CD4-positive, alpha-beta memory T cell (primary cell): ENCODE results near the gene ZNF791. TPM values are rescaled to one million over a fixed set of nuclear protein-coding genes. Genes with fewer than 3 reads are reported as not detected.
A peak's percentile ranks its signal among the peaks of the same experiment; 100 is the strongest.
"Not testable (repeated sequence)": the region's sequence is repeated elsewhere in the genome, so short reads cannot be mapped to it uniquely, and the experiment has no call there.

Source experiments
- CTCF ChIA-PET: fragments of 350-600 bp; sonication (Branson Sonifier 250); formaldehyde crosslinking; loops from one replicate; lab custom pipeline; 2021; ENCODE audit warnings: inconsistent platforms; ENCODE audit not compliant: partially characterized antibody; lab: Charles Lee
- POLR2A ChIA-PET: fragments of 350-600 bp; sonication (Branson Sonifier 250); formaldehyde crosslinking; loops from one replicate; lab custom pipeline; 2021; ENCODE audit not compliant: partially characterized antibody; lab: Charles Lee
- DNase-seq, 5 donors: peaks; one replicate each; pipeline versions ENCODE4 v3.0.0 to v3.0.0-alpha.2; 2020 to 2022; ENCODE audit warnings: mixed read lengths in 1 of 5
- H3K27ac ChIP-seq: one replicate; pipeline ENCODE4 v1.7.0; 2013; ENCODE audit warnings: low read depth, low read length
- H3K27me3 ChIP-seq: 2 replicates; pipeline ENCODE4 v1.7.0; 2013; ENCODE audit warnings: mild to moderate bottlenecking, low read length, moderate library complexity; ENCODE audit not compliant: insufficient read depth
- H3K36me3 ChIP-seq: 2 replicates; pipeline ENCODE4 v1.7.0; 2013; ENCODE audit warnings: mild to moderate bottlenecking, low read length, moderate library complexity; ENCODE audit not compliant: insufficient read depth
- H3K4me1 ChIP-seq: 2 replicates; pipeline ENCODE4 v1.7.0; 2013; ENCODE audit warnings: mild to moderate bottlenecking, low read length, moderate library complexity; ENCODE audit not compliant: insufficient read depth
- H3K4me3 ChIP-seq, 2 donors: one replicate each; pipeline ENCODE4 v1.7.0; 2013; ENCODE audit warnings: low read length in 2 of 2, mild to moderate bottlenecking in 1 of 2
- H3K9me3 ChIP-seq, 2 donors: one replicate each; pipeline ENCODE4 v1.7.0; 2013; ENCODE audit warnings: low read length in 2 of 2, control low read depth in 1 of 2; ENCODE audit not compliant: control insufficient read depth in 1 of 2
- H3K27ac Mint-ChIP-seq, 7 donors: one replicate each; pipeline ENCODE4 v1.8.0; 2020 to 2021; ENCODE audit warnings: mixed read lengths in 7 of 7, mild to moderate bottlenecking in 6 of 7, inconsistent platforms in 3 of 7, moderate library complexity in 3 of 7
- H3K27me3 Mint-ChIP-seq, 2 donors: one replicate each; pipeline ENCODE4 v1.8.0; 2020 to 2021; ENCODE audit warnings: mixed read lengths in 2 of 2
- H3K36me3 Mint-ChIP-seq, 2 donors: one replicate each; pipeline ENCODE4 v1.8.0; 2020 to 2021; ENCODE audit warnings: mixed read lengths in 2 of 2, inconsistent platforms in 1 of 2, mild to moderate bottlenecking in 1 of 2
- H3K4me1 Mint-ChIP-seq, 4 donors: one replicate each; pipeline ENCODE4 v1.8.0; 2020 to 2021; ENCODE audit warnings: mixed read lengths in 4 of 4, mild to moderate bottlenecking in 1 of 4
- H3K4me3 Mint-ChIP-seq, 8 donors: one replicate each; pipeline ENCODE4 v1.8.0; 2020 to 2021; ENCODE audit warnings: mixed read lengths in 8 of 8, mild to moderate bottlenecking in 7 of 8, moderate library complexity in 6 of 8, inconsistent platforms in 3 of 8
- H3K9me3 Mint-ChIP-seq, 8 donors: one replicate each; pipeline ENCODE4 v1.8.0; 2020 to 2021; ENCODE audit warnings: mixed read lengths in 8 of 8, mild to moderate bottlenecking in 5 of 8, inconsistent platforms in 3 of 8, moderate library complexity in 1 of 8
- intact Hi-C: fragments of 100-400 bp; cut with micrococcal nuclease; formaldehyde crosslinking; loops from one replicate; pipeline ENCODE4 v1.15.1; 2023
- polyA plus RNA-seq, 2 donors: library from polyadenylated mRNA; unstranded; fragments of 300-500 nt; fragmentation: Illumina TruSeq; gene quantifications; one replicate each; pipeline ENCODE4 v1.2.3, GENCODE V29; 2021
- total RNA-seq, 2 experiments: library from RNA; stranded (reverse); gene quantifications; one replicate each; pipeline ENCODE4 v1.2.3, GENCODE V29; 2021

Gene ZNF791
- total and polyA plus RNA-seq, 4 experiments from 2014 or later = 11.5 to 46.3 (median 31.6) TPM

DNA sequence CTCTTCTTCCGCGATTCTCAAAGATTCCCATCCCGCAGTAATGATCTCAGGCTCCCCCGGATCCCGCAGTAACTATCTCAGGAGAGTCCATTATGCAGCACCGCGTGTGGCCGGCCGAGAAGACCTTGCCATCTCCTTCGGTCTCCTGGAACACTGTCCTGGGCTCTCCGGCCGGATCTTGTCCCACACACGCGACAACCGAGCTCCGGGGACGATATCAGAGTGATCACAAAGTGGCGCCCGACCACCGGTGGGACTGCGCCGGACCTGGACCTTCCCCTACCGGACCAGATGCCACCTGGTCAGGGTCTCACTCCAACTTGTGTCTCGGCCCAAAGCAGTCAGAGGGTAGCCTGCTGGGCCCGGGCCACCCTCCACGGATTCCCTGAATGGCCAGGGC, 31.8 kb downstream of the ZNF791 start:
- H3K4me1 Mint-ChIP-seq = peaks cover 6 to 9% (median 8%) of the 10 kb centered on the region in 4 donors

GRCh38 chr19:12643716-12644115, 33.0 kb downstream of the ZNF791 start:
- H3K4me3 ChIP-seq, H3K27ac ChIP-seq, DNase-seq, H3K36me3 ChIP-seq, H3K27me3 Mint-ChIP-seq, CTCF ChIA-PET, H3K4me1 Mint-ChIP-seq, H3K9me3 Mint-ChIP-seq, H3K4me3 Mint-ChIP-seq, intact Hi-C loops, H3K36me3 Mint-ChIP-seq, H3K9me3 ChIP-seq, H3K27me3 ChIP-seq, POLR2A ChIA-PET: not testable (repeated sequence)
- peak overlapping the region in 1 of 7 donors; percentile 17 for H3K27ac Mint-ChIP-seq
- peaks cover 12% of the 10 kb centered on the region for H3K4me1 ChIP-seq

More for the DNA sequence above, 31.8 kb downstream of the ZNF791 start:
- Histone ChIP-seq H3K4me3 (no peak overlapping the region), H3K36me3 (no peaks in the 10 kb centered on the region), H3K4me1 (peaks cover 12% of the 10 kb centered on the region), H3K27ac (no peak overlapping the region), H3K27me3 (no peaks in the 10 kb centered on the region), H3K9me3 (no peaks in the 10 kb centered on the region)
- no peak for DNase-seq
- peak overlapping the region in 1 of 8 donors; percentile 48 for H3K4me3 Mint-ChIP-seq
- ChIA-PET CTCF (interaction anchor here (0.8 kb wide), 1 partner anchor 29 kb away, joined by 3 read pairs; no protein-coding TSS in a partner anchor), POLR2A (no interaction called here)
- no peak overlapping the region for H3K27ac Mint-ChIP-seq
- H3K36me3 Mint-ChIP-seq = peaks cover 0 to 4% of the 10 kb centered on the region in 2 donors
- H3K9me3 Mint-ChIP-seq = no peaks in the 10 kb centered on the region
- intact Hi-C loops = no loop called here
- no peaks in the 10 kb centered on the region for H3K27me3 Mint-ChIP-seq

DNA sequence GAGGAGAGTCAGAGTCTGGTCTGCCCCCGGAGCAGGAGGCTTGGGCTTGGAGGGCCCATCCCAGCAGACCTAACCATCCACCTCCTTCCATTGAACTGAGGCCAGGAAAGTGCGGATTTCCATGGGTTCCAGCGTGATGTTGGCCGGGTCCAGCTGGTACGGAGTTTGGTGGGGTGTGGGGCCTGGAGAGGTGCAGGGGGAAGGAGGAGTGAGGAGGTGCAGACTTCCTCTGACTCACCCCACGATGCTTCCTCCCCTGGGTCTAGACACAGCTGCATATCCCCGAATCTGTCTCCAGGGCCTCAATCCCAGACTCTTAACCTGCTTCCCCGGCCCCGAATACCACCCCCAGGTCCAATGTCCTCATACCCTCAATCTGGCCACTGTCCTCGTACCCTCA, 35.8 kb downstream of the ZNF791 start:
- no peaks in the 10 kb centered on the region for H3K4me1 ChIP-seq
- H3K9me3 Mint-ChIP-seq = no peaks in the 10 kb centered on the region
- H3K27ac ChIP-seq = no peak overlapping the region
- no peak overlapping the region for H3K4me3 ChIP-seq
- POLR2A ChIA-PET = interaction anchor here (1.1 kb wide), 1 partner anchor 28 kb away, joined by 3 read pairs; no protein-coding TSS in a partner anchor
- peak overlapping the region in 2 of 7 donors; percentile 14 to 68 for H3K27ac Mint-ChIP-seq
- H3K36me3 ChIP-seq = no peaks in the 10 kb centered on the region
- H3K27me3 ChIP-seq = no peaks in the 10 kb centered on the region
- peaks cover 3 to 10% of the 10 kb centered on the region in 2 donors for H3K36me3 Mint-ChIP-seq
- no peaks in the 10 kb centered on the region for H3K27me3 Mint-ChIP-seq
- DNase-seq = no peak
- no peaks in the 10 kb centered on the region for H3K9me3 ChIP-seq
- H3K4me3 Mint-ChIP-seq = no peak overlapping the region
- no peaks in the 10 kb centered on the region for H3K4me1 Mint-ChIP-seq
- CTCF ChIA-PET = no interaction called here
- intact Hi-C loops = no loop called here

DNA sequence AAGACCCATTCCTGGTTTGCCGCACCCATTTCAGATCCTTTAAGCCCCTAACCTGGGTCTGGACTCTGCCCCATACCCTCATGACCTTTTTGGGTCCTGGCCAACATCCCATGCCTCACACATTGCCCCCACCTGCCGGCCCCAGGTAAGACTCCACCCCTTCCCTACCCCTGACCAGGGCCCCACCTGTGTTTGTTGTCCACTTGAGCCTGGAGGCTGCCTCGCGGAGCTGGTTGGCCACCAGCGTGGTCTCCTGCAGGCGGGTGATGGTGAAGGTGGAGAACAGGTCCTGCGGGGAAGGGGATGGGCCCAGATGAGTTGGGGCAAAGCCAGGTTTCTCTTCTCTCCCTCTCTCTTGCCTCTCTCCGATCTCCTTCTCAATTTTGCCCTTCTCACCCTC, 36.3 kb downstream of the ZNF791 start:
- no peaks in the 10 kb centered on the region for H3K9me3 ChIP-seq
- no peak overlapping the region for H3K4me3 ChIP-seq
- Mint-ChIP-seq H3K36me3 (peaks cover 6 to 14% of the 10 kb centered on the region in 2 donors), H3K27ac (peak overlapping the region in 1 of 7 donors; percentile 68), H3K4me3 (no peak overlapping the region), H3K4me1 (no peaks in the 10 kb centered on the region), H3K27me3 (no peaks in the 10 kb centered on the region), H3K9me3 (no peaks in the 10 kb centered on the region)
- intact Hi-C loops = no loop called here
- H3K4me1 ChIP-seq = no peaks in the 10 kb centered on the region
- CTCF ChIA-PET = no interaction called here
- H3K27ac ChIP-seq = no peak overlapping the region
- no peaks in the 10 kb centered on the region for H3K27me3 ChIP-seq
- H3K36me3 ChIP-seq = no peaks in the 10 kb centered on the region
- POLR2A ChIA-PET = interaction anchor here (1.1 kb wide), 1 partner anchor 28 kb away, joined by 3 read pairs; no protein-coding TSS in a partner anchor
- DNase-seq = no peak

GRCh38 chr19:12647490-12648071, 36.9 kb downstream of the ZNF791 start:
- peaks cover 6 to 14% of the 10 kb centered on the region in 2 donors for H3K36me3 Mint-ChIP-seq
- H3K27ac ChIP-seq = no peak overlapping the region

DNA sequence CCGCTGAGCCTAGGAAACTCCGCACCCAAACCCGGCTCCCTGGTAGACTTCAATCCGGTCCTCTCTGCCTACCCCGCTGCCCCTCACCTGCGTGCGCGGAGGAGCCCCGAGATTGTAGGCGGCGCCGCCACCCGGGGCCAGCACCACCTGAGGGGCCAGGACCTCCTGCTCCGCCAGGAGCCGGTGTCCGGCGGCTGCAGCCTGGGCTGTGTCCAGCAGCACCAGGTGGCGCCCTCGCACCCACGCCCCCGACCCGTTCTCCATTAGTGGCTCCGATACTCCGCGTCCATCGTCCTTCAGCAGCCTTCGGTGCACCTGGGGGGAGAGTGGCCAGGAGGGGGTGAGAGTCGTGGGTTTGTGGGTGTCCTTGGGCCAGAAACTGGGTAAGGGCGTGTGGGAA, 37.4 kb downstream of the ZNF791 start:
- ChIA-PET POLR2A (interaction anchor here (0.5 kb wide), 1 partner anchor 391 kb away, joined by 3 read pairs; no protein-coding TSS in a partner anchor), CTCF (interaction anchor here (1.7 kb wide), 1 partner anchor 34 kb away, joined by 3 read pairs; no protein-coding TSS in a partner anchor)
- H3K4me3 ChIP-seq = no peak overlapping the region
- intact Hi-C loops = no loop called here
- H3K9me3 Mint-ChIP-seq = no peaks in the 10 kb centered on the region
- H3K4me1 Mint-ChIP-seq = no peaks in the 10 kb centered on the region
- H3K36me3 Mint-ChIP-seq = peaks cover 6 to 14% of the 10 kb centered on the region in 2 donors
- no peak overlapping the region for H3K27ac ChIP-seq
- no peaks in the 10 kb centered on the region for H3K9me3 ChIP-seq
- no peaks in the 10 kb centered on the region for H3K36me3 ChIP-seq
- H3K27me3 ChIP-seq = no peaks in the 10 kb centered on the region
- no peaks in the 10 kb centered on the region for H3K27me3 Mint-ChIP-seq
- H3K4me1 ChIP-seq = no peaks in the 10 kb centered on the region
- H3K4me3 Mint-ChIP-seq = no peak overlapping the region
- DNase-seq = no peak
- no peak overlapping the region for H3K27ac Mint-ChIP-seq

More at GRCh38 chr19:12647490-12648071, 36.9 kb downstream of the ZNF791 start:
- Mint-ChIP-seq H3K27me3 (no peaks in the 10 kb centered on the region), H3K4me1 (no peaks in the 10 kb centered on the region), H3K27ac (no peak overlapping the region), H3K9me3 (no peaks in the 10 kb centered on the region), H3K4me3 (no peak overlapping the region)
- CTCF ChIA-PET = interaction anchor here (1.7 kb wide), 1 partner anchor 34 kb away, joined by 3 read pairs; no protein-coding TSS in a partner anchor
- Histone ChIP-seq H3K4me3 (no peak overlapping the region), H3K4me1 (no peaks in the 10 kb centered on the region), H3K36me3 (no peaks in the 10 kb centered on the region), H3K27me3 (no peaks in the 10 kb centered on the region), H3K9me3 (no peaks in the 10 kb centered on the region)
- intact Hi-C loops = no loop called here
- POLR2A ChIA-PET = interaction anchor here (0.5 to 1.1 kb wide), 2 partner anchors 27 to 390 kb away, joined by 3 read pairs; no protein-coding TSS in a partner anchor
- peak in 1 of 5 donors; percentile 18 for DNase-seq

GRCh38 chr19:12649941-12650340, 39.2 kb downstream of the ZNF791 start:
- Histone ChIP-seq H3K27ac (no peak overlapping the region), H3K36me3 (peaks cover 2% of the 10 kb centered on the region), H3K9me3 (no peaks in the 10 kb centered on the region), H3K4me3 (no peak overlapping the region), H3K27me3 (no peaks in the 10 kb centered on the region), H3K4me1 (no peaks in the 10 kb centered on the region)
- no peak for DNase-seq
- intact Hi-C loops = no loop called here
- Mint-ChIP-seq H3K27me3 (no peaks in the 10 kb centered on the region), H3K9me3 (no peaks in the 10 kb centered on the region), H3K4me1 (no peaks in the 10 kb centered on the region), H3K36me3 (peaks cover 6 to 12% of the 10 kb centered on the region in 2 donors), H3K27ac (no peak overlapping the region), H3K4me3 (no peak overlapping the region)
- ChIA-PET CTCF (interaction anchor here (1.4 kb wide), 2 partner anchors 10 to 198 kb away, joined by 3 read pairs; no protein-coding TSS in a partner anchor), POLR2A (no interaction called here)
